Lower leg skin (tissue), 4 donors: ENCODE measurements around the gene WFDC10B. TPM values are rescaled to one million over a fixed set of nuclear protein-coding genes. Genes with fewer than 3 reads are reported as not detected.
"Not testable (repeated sequence)": the region's sequence is repeated elsewhere in the genome, so short reads cannot be mapped to it uniquely, and the experiment has no call there.

Source experiments
- DNase-seq, 2 donors: peaks; one replicate each; pipeline ENCODE4 v3.0.0-alpha.2; 2019; ENCODE audit warnings: low spot score in 2 of 2
- H3K4me3 ChIP-seq: fragments of 200-600 bp; sonication (generic); 2 replicates; pipeline ENCODE4 v1.5.1; 2017; ENCODE audit warnings: mild to moderate bottlenecking, low read depth; ENCODE audit not compliant: poor library complexity, severe bottlenecking
- POLR2A ChIP-seq, 2 donors: fragments of 450-650 bp; IDR thresholded peaks; one replicate each; pipeline ENCODE4 v1.6.1; 2016 to 2017; ENCODE audit warnings: antibody characterized with exemption in 2 of 2, mild to moderate bottlenecking in 1 of 2, moderate library complexity in 1 of 2
- WGBS, 2 donors: methylation state at CpG; one replicate each; pipeline ENCODE4 v1.1.5; 2018; 5-methylcytosine and 5-hydroxymethylcytosine counted together
- intact Hi-C: fragments of 100-400 bp; cut with DNase I; formaldehyde crosslinking; loops from one replicate; pipeline ENCODE4 v1.15.0; 2023; ENCODE audit warnings: low total_unique reads
- total RNA-seq, 4 donors: library from RNA; depleted of rRNA; stranded (reverse); fragments of >200 nt; gene quantifications; one replicate each; pipeline ENCODE4 v1.1.0, GENCODE V29; 2016
- TF ChIP-seq, protein P1 (sequence below), 3 donors: fragments of 450-650 bp; IDR thresholded peaks; one replicate each; pipeline ENCODE4 v1.5.1; 2016; ENCODE audit warnings: antibody characterized with exemption in 3 of 3, mild to moderate bottlenecking in 3 of 3, moderate library complexity in 2 of 3

Gene WFDC10B
- total RNA-seq, 4 donors from 2014 or later, result 0.54 to 1.9 TPM; not detected in 2

DNA sequence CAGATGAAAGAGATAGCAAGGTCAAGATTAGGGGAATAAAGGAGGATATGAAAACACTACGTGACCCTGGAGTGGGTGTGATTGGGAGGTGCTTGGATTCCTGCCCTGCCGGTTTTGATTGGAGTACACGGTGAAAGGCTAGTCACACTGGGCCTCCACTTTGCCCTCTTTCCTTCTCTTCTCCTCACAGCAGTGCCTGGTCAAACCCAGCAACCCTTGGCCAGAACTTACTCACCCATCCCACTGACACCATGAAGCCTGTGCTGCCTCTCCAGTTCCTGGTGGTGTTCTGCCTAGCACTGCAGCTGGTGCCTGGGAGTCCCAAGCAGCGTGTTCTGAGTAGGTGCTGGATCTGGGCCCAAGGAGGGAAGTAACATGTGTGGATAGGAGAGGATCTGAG is 2.9 kb downstream of the WFDC10B start, which contains the start of gene WFDC13:
Gene WFDC13, plus strand, starts transcription at position 166 of the 400 bp plus-strand sequence. Its CDS starts 86 bp downstream, at position 252.
- no peak within 1 kb of the TSS for H3K4me3 ChIP-seq
- TF ChIP-seq POLR2A (IDR thresholded peaks at IDR 0.05), result no peak
- TF ChIP-seq, protein P1, sequence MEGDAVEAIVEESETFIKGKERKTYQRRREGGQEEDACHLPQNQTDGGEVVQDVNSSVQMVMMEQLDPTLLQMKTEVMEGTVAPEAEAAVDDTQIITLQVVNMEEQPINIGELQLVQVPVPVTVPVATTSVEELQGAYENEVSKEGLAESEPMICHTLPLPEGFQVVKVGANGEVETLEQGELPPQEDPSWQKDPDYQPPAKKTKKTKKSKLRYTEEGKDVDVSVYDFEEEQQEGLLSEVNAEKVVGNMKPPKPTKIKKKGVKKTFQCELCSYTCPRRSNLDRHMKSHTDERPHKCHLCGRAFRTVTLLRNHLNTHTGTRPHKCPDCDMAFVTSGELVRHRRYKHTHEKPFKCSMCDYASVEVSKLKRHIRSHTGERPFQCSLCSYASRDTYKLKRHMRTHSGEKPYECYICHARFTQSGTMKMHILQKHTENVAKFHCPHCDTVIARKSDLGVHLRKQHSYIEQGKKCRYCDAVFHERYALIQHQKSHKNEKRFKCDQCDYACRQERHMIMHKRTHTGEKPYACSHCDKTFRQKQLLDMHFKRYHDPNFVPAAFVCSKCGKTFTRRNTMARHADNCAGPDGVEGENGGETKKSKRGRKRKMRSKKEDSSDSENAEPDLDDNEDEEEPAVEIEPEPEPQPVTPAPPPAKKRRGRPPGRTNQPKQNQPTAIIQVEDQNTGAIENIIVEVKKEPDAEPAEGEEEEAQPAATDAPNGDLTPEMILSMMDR (IDR thresholded peaks at IDR 0.05), result no peak
- WGBS, 2 donors, result 72 to 74% methylated on average over 4 of the region's 4 CpGs
- no peak for DNase-seq
- intact Hi-C loops, result no loop called here

DNA sequence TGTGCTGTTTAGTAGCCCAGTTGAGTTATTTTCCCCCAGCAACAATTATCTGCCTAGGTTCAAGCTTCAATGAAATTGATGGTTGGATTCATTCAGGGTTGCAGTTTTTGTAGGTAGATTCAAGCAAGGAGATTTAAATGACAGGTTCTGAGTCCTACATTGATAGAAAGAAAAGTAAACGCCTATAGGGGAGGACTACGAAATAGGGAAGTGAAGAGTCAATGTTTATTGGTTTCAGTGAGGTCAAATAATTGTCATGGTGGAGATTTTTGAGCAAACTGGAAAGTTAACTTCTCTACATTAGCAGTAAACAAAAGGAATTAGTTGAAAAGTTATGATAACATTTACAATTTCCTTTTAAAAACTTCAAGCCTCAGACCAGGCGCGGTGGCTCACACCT is 3.7 kb downstream of the WFDC10B start:
- TF ChIP-seq, protein P1 (IDR thresholded peaks at IDR 0.05), result no peak
- no peak for TF ChIP-seq POLR2A (IDR thresholded peaks at IDR 0.05)
- H3K4me3 ChIP-seq, result no peak overlapping the region
- 66 to 79% methylated on average over 4 of the region's 4 CpGs for WGBS, 2 donors
- intact Hi-C loops, result no loop called here
- DNase-seq, result no peak

DNA sequence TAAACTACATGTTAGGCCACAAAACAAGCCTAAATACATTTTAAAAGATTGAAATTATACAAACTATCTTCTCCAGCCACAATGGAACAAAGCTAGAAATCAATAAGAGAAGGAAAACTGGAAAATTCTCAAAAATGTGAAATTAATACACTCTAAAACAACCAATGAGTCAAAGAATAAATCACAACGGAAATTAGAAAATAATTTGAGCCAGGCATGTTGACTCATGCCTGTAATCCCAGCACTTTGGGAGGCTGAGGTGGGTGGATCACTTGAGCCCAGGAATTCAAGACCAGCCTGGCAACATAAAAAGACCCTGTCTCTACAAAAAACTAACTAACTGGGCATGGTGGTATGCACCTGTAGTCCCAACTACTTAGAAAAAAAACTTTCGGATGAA is 9.3 kb downstream of the WFDC10B start:
- WGBS, 2 donors, result 63 to 67% methylated on average over 2 of the region's 2 CpGs
- TF ChIP-seq, protein P1 (IDR thresholded peaks at IDR 0.05), result no peak
- TF ChIP-seq POLR2A (IDR thresholded peaks at IDR 0.05), result no peak
- H3K4me3 ChIP-seq, result no peak overlapping the region
- intact Hi-C loops, result no loop called here
- no peak for DNase-seq

DNA sequence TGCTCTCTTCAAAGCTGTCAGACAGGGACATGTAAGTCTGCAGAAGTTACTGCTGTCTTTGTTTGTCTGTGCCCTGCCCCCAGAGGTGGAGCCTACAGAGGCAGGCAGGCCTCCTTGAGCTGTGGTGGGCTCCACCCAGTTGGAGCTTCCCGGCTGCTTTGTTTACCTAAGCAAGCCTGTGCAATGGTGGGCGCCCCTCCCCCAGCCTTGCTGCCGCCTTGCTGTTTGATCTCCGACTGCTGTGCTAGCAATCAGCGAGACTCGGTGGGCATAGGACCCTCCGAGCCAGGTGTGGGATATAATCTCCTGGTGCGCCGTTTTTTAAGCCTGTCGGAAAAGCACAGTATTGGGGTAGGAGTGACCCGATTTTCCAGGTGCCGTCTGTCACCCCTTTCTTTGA is 11.5 kb downstream of the WFDC10B start:
- intact Hi-C loops, DNase-seq, H3K4me3 ChIP-seq: not testable (repeated sequence)
- WGBS, 2 donors, result 86 to 88% methylated on average over 12 of the region's 12 CpGs

DNA sequence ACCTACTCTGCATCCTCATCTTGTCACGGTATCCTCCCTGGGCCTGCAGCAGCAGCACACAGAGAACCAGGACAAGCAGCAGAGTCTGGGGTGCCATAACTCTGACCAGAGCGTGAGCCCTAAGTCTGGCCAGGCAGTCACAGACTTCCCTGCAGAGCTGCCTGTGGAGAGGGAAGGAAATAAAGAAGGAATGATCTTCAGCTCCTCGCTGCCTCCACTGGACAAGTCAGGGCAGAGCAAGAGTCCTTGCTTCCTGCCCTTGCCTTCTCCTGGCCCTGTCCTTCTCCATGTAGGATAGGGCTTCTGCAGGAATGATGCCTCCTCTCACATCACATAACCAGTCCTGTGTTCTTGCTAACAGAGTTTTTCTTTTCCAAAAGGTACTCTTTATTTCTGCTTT is 18.9 kb downstream of the WFDC10B start:
- TF ChIP-seq POLR2A (IDR thresholded peaks at IDR 0.05), result no peak
- TF ChIP-seq, protein P1 (IDR thresholded peaks at IDR 0.05), result no peak
- H3K4me3 ChIP-seq, result no peak overlapping the region
- 37 to 54% methylated on average over 3 of the region's 3 CpGs for WGBS, 2 donors
- DNase-seq, result no peak
- intact Hi-C loops, result no loop called here

DNA sequence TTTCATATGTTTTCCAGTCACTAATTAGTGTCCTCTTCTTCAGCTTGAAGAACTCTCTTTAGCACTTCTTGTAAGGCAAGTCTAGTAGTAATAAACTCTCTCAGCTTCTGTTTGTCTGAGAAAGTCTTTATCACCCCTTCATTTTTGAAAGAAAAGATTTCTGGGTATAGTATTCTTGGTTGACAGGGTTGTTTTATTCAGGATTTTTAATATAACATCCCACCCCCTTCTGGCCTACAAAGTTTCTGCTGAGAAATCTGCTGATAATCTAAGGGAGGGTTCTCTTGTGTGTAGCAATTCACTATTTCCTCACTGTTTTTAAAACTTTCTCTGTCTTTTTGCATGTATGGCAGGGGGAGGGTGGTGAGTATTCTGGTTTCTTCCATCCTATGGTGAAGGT is 25.2 kb downstream of the WFDC10B start:
- H3K4me3 ChIP-seq, result no peak overlapping the region
- TF ChIP-seq, protein P1 (IDR thresholded peaks at IDR 0.05), result no peak
- no peak for TF ChIP-seq POLR2A (IDR thresholded peaks at IDR 0.05)
- DNase-seq, result no peak
- intact Hi-C loops, result no loop called here
